Stimulated activated CD4-positive, alpha-beta T cell treated with anti-CD3 and anti-CD28 coated beads, Interleukin-12 subunit alpha, Interleukin-12 subunit beta, amount 100 ng/mL, for 4 hours (primary cell): ENCODE results near the gene RPL22L1.
"Not testable (repeated sequence)": the region's sequence is repeated elsewhere in the genome, so short reads cannot be mapped to it uniquely, and the experiment has no call there.

Experiments
- DNase-seq: peaks from one replicate; pipeline ENCODE4 v3.0.0-alpha.2; 2020

Gene RPL22L1

DNA sequence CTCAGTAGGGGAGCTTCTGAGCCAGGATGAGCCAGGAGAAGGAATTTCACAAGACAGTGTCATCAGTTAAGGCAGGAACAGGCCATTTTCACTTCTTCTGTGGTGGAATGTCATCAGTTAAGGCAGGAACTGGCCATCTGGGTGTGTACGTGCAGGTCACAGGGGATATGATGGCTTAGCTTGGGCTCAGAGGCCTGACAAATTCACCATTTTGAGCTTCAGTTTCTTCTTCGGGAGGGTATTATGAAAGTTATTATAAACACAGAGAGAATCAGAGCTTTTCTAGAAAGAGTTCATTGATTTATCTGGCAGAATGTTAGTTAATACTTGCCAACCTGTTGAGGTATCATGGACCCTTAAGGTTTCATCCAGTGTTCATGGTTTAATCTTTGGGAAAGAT is 46.4 kb downstream of the RPL22L1 start:
- not testable (repeated sequence) for DNase-seq

DNA sequence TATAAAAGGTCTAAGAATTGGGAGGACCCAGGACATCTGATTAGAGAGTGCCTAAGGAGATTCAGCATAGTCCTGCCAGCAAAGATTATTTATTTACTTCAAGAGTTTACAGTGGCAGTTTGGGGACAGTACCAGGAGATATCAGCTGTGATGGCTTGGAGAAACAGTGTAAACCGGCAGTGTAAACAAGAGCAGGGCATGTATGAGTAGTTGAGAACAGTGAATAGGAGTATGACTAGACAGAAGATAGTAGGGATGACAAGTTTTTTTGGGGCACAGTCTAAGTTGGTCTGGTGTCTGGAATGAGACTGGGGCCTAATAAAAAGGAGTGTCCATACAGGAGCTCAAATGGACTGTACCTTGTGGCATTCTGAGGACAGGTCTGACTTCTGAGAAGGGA is 51.7 kb downstream of the RPL22L1 start:
- DNase-seq, result not testable (repeated sequence)

DNA sequence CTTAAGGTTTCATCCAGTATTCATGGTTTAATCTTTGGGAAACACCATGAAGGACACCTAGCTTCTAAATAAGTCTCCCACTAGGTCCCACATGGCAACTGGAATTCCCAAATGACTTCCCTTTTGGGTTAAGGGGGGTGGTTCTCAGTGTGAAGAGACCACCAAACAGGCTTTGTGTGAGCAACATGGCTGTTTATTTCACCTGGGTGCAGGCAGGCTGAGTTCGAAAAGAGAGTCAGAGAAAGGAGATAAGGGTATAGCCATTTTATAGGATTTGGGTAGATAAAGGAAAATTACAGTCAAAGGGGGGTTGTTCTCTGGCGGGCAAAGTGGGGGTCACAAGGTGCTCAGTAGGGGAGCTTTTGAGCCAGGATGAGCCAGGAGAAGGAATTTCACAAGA is 52.5 kb downstream of the RPL22L1 start:
- not testable (repeated sequence) for DNase-seq

GRCh38 chr3:170816841-170817240 is 53.2 kb downstream of the RPL22L1 start:
- DNase-seq, result no peak

- no peak for DNase-seq
Observed at GRCh38 chr3:170816341-170816740, 53.7 kb downstream of the RPL22L1 start.

GRCh38 chr3:170815936-170816335 is 54.1 kb downstream of the RPL22L1 start:
- DNase-seq, result no peak

DNA sequence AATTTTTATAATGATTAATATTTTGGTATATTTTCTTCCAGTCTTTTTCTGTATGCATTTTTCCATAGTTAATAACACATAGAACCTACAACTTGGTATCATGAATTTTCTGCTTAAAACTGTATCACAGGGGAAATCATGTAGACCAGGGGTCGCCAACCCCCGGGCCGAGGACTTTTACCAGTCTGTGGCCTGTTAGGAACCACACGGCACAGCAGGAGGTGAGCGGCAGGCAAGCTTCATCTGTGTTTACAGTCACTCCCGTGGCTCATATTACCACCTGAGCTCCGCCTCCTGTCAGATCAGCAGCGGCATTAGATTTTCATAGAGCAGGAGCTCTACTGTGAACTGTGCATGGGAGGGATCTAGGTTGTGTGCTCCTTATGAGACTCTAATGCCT is 54.7 kb downstream of the RPL22L1 start:
- no peak for DNase-seq
